Bronchial epithelial cell (primary cell): ENCODE data around the gene CNIH1. TPM values are rescaled to one million over a fixed set of nuclear protein-coding genes. Genes with fewer than 3 reads are reported as not detected.

Source experiments
- DNase-seq: peaks from one replicate; pipeline ENCODE4 v3.0.0-alpha.2; 2010; ENCODE audit warnings: low read depth
- FAIRE-seq: peaks from 2 replicates; lab custom pipeline; 2011; peaks lifted over from hg19 to GRCh38; lab: Jason Lieb, UNC
- H3K27me3 ChIP-seq: 2 replicates; pipeline ENCODE4 v1.5.1; 2011; ENCODE audit warnings: low read length; ENCODE audit not compliant: control insufficient read depth, insufficient read depth
- H3K36me3 ChIP-seq: 2 replicates; pipeline ENCODE4 v1.5.1; 2011; ENCODE audit warnings: low read length; ENCODE audit not compliant: control insufficient read depth, insufficient read depth
- H3K4me3 ChIP-seq: 2 replicates; pipeline ENCODE4 v1.5.1; 2011; ENCODE audit warnings: mild to moderate bottlenecking, low read depth, low read length, control low read depth
- total RNA-seq: library from RNA; depleted of rRNA; stranded (reverse); fragments of >200 nt; gene quantifications from 2 replicates; pipeline ENCODE4 v1.2.1, GENCODE V29; 2014
- TF ChIP-seq, protein P1 (sequence below): IDR thresholded peaks from 2 replicates; pipeline ENCODE4 v1.5.1; 2011; ENCODE audit warnings: mild to moderate bottlenecking, moderate library complexity, low read length, control low read depth, inconsistent platforms; ENCODE audit not compliant: insufficient read depth, severe bottlenecking

The CNIH1 gene
- total RNA-seq, 1 donor from 2014 or later = 125 TPM

- DNase-seq = no peak
- Histone ChIP-seq H3K27me3 (no peaks in the 10 kb centered on the region), H3K36me3 (peaks cover 13% of the 10 kb centered on the region), H3K4me3 (no peak overlapping the region)
- TF ChIP-seq, protein P1, sequence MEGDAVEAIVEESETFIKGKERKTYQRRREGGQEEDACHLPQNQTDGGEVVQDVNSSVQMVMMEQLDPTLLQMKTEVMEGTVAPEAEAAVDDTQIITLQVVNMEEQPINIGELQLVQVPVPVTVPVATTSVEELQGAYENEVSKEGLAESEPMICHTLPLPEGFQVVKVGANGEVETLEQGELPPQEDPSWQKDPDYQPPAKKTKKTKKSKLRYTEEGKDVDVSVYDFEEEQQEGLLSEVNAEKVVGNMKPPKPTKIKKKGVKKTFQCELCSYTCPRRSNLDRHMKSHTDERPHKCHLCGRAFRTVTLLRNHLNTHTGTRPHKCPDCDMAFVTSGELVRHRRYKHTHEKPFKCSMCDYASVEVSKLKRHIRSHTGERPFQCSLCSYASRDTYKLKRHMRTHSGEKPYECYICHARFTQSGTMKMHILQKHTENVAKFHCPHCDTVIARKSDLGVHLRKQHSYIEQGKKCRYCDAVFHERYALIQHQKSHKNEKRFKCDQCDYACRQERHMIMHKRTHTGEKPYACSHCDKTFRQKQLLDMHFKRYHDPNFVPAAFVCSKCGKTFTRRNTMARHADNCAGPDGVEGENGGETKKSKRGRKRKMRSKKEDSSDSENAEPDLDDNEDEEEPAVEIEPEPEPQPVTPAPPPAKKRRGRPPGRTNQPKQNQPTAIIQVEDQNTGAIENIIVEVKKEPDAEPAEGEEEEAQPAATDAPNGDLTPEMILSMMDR = no peak
- no peak for FAIRE-seq
Observed at GRCh38 chr14:54428527-54428926, 12.6 kb downstream of the CNIH1 start.

DNA sequence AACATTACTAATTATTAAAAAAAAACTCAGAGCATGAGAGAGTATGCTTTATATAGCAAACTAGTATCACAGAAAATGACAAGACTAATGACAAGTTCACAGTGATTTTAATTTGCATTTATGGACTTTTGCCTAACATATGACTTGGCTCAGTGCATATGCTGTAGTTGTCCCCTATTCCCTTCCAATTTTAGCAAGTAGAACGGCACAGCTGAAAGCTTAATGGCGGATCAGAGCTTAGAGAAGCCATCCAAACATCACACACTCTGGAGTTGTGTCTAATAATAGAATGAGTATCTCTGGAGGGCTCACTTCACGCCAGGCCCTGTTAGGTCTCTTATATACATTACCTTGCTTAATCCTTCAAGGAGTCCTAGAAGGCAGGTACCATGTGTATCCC lies 13.3 kb downstream of the CNIH1 start:
- TF ChIP-seq, protein P1 = no peak
- Histone ChIP-seq H3K27me3 (no peaks in the 10 kb centered on the region), H3K4me3 (no peak overlapping the region), H3K36me3 (peaks cover 13% of the 10 kb centered on the region)
- no peak for FAIRE-seq
- no peak for DNase-seq

DNA sequence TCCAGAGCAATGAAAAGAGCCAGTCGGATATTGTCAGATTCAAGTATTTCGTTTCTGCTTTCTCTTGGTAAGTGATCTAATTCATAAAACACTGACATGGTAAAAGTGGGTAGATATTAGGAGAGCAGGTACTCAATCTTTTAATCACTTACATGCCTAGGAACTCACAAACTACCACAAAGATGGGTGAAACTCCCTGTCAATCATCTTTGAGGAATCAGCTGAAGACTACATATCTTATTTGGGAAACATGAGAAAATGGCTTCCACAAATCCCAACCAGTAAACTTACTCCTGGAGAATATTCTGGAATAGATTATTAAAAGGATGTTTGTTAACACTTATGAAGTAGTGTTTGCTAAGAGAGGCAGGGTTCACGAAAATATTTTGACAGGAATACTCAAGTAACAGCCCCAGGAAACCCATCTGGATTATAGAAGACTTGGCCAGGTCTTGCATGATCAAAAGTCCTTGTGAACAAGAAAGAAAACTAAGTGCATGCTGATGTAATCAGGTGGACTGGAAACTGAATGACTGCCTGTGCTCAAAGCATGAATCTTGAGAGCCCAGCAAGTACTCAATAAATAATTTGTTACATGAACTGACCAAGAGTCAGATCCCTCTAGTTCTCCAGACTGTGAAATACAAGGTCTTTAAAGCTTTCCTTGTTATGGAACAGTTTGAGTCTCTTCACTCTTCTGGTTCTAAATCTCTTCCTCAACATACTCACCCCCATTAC lies 15.5 kb downstream of the CNIH1 start:
- no peaks in the 10 kb centered on the region for H3K27me3 ChIP-seq
- FAIRE-seq = no peak
- TF ChIP-seq, protein P1 = no peak
- H3K4me3 ChIP-seq = no peak overlapping the region
- DNase-seq = no peak
- H3K36me3 ChIP-seq = peaks cover 9% of the 10 kb centered on the region

DNA sequence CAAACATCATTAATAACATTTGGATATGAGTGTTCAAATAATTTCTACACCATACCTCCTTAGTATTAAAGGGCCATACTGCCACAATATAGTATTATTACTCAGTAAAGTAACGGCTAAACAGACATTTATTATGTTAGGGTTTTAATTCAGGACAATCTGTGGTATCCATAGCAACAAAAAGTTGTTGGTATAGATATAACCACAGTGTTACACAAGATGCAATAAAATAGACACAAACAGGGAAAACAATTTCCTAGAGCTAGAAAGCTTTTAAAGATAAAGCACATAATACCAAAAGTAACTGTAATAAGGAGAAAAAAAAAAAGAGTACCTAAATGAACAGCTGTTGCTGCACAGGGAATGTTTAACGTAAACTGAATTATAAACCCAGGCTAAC lies 16.1 kb downstream of the CNIH1 start:
- no peak for DNase-seq
- H3K36me3 ChIP-seq = peaks cover 7% of the 10 kb centered on the region
- H3K4me3 ChIP-seq = no peak overlapping the region
- no peak for FAIRE-seq
- TF ChIP-seq, protein P1 = no peak
- no peaks in the 10 kb centered on the region for H3K27me3 ChIP-seq

DNA sequence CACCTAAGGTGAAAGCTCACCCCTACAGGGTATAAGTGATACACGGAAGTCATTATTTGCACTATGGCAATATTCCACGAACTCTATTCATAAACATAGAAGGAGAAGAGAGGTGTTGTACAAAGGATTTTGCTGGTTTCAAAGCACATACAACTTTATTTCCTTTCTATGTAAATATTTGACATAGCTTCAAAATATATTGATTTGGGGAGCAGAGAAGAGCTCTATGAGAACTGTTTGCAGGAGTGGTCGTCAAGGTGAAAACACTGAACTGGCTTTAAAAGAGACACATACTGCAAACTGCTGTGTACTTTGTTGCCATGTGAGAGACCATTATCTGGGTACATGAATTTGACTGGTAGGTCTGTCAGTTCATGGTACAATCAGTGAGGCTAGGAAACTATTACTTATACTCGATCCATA lies 16.7 kb downstream of the CNIH1 start:
- Histone ChIP-seq H3K36me3 (peaks cover 4% of the 10 kb centered on the region), H3K4me3 (no peak overlapping the region), H3K27me3 (no peaks in the 10 kb centered on the region)
- TF ChIP-seq, protein P1 = no peak
- FAIRE-seq (no peak), DNase-seq (no peak)

DNA sequence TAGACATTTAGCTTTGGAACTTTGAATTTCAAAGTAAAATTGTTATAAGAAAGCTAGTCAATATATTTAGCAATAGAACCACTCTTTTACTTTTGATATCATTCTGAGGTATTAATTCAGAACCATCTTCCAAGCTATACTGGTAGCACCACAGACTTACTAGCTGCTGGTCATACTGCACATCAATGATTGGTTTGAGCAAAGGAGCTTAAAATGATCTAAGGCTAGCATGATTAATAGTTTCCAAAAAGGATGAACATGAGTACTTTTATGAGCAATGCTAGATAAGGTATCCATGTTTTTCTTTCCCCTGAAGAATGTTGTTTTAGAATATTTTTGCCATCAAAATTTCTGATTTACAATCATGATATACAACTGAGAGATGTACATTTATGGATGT lies 17.2 kb downstream of the CNIH1 start:
- DNase-seq = no peak
- TF ChIP-seq, protein P1 = no peak
- no peak overlapping the region for H3K4me3 ChIP-seq
- H3K36me3 ChIP-seq = peaks cover 2% of the 10 kb centered on the region
- H3K27me3 ChIP-seq = no peaks in the 10 kb centered on the region
- FAIRE-seq = no peak
